ENCODE measurements around the gene SVIL.
"Not testable (repeated sequence)": the region's sequence is repeated elsewhere in the genome, so short reads cannot be mapped to it uniquely, and the experiment has no call there.

SVIL gene

DNA sequence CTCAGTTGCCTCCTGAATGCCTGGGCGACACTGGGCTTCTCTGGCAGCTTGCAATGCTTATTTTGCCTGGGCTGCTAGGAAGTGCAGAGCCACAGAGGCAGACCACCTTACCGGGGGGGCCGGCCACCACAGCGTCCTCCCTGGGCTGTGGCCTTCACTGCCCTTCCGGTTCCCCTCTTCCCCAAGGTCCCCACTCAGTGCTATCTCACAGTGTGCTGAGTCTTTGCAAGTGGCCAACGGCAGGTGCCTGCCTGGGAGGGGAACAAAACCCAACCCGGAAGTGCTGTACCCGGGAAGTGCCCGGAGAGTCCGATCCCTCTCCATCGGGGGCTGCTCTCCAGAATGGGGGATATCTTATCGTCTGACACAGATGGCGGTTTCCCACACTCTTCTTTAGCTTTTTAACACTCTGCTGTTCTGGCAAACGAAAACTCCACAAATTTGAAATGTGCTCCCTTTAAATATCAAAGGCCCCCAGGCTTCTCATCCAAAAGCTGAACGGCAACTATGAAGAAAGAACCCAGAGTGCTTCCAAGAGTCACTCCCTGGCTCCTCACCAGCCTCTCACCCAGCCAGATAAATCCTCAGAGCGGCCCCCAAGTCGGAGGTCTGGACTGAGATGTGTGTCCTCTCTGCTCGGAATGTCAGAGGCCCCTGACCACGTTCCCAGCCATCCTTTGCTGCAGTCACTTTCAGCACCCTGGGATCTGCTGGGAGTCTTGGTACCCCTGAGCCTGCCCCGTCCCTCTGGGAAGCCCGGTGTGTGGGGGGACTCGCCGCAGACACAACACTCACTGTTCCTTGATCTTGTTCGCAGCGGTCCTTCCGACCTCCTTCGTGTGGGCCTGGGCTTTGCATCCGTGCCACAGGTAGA is 165.1 kb downstream of the SVIL start:
- DNase-seq (ENCODE audit: low read depth) = no peak
- TF ChIP-seq CTCF (conservative IDR thresholded peaks at IDR 0.05; ENCODE audit: low read depth, low read length) = no peak
- no peak overlapping the region for H3K4me3 ChIP-seq (ENCODE audit: low read depth, low read length)

DNA sequence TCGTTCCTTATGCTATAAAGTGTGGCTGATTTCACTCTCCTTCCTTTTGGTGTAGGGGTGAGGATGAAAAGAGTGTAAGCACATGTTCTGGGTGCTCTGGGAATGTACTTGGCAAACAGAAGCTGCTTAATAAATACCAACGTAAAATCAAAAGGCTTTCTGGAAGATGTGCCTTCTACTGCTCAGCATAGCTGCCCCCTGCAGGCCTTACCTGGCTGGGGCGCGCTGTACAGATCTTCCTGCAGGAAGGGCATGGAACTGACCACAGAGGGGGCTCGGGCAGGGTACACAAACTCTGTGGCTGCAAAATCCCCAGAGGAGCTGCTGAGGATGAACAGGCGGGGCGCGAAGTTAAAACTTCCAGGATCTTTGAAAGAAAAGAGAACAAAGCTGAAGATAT is 169.4 kb downstream of the SVIL start:
- no peak for DNase-seq (ENCODE audit: low read depth)
- no peak overlapping the region for H3K4me3 ChIP-seq (ENCODE audit: low read depth, low read length)
- peak; percentile 25 for TF ChIP-seq CTCF (conservative IDR thresholded peaks at IDR 0.05; ENCODE audit: low read depth, low read length)

GRCh38 chr10:29464671-29465171 is 170.1 kb downstream of the SVIL start:
- DNase-seq (ENCODE audit: low read depth); H3K4me3 ChIP-seq (ENCODE audit: low read depth, low read length): not testable (repeated sequence)

DNA sequence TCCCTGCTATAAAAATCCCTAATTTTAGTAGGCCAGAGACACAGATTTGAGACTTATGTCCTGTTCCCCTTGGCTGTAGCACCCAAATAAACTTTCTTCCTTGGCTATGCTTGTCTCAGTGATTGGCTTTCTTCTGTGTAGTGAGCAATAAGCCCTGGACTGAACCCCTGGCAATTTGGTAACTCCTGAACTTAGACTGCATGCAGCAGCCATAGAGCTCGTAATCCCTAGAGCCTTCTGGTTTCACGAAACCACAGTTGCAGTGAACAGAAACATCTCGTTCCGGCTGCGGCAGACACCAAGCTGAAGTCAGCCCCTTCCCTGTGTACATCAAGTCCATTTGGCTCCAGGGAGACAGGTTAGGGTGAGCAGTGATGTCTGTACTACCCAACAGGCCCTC is 173.7 kb downstream of the SVIL start:
- DNase-seq (ENCODE audit: low read depth) = no peak
- no peak for TF ChIP-seq CTCF (conservative IDR thresholded peaks at IDR 0.05; ENCODE audit: low read depth, low read length)
- H3K4me3 ChIP-seq (ENCODE audit: low read depth, low read length) = no peak overlapping the region

DNA sequence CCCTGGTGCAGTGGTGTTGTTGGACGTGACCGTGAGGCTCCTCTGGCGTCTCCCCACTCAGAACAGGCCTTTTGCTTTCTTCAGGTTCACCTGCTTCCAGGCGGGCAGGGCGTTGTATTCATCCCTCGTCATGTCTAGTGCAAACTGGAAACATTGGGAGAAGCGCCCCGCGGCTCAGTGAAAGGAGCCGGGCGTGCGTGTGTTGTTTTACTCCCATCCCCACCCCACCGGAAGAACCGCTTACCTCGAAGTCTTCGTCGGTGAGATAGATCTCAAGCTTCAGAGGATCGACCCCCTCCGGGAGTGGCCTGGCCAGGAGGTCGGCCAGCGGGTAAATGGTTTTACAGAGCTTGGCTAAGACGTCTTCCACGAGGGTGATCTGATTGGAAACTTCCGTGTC is 176.6 kb downstream of the SVIL start:
- DNase-seq (ENCODE audit: low read depth); H3K4me3 ChIP-seq (ENCODE audit: low read depth, low read length): not testable (repeated sequence)

GRCh38 chr10:29455095-29455494 is 179.7 kb downstream of the SVIL start:
- H3K4me3 ChIP-seq (ENCODE audit: low read depth, low read length) = no peak overlapping the region
- TF ChIP-seq CTCF (conservative IDR thresholded peaks at IDR 0.05; ENCODE audit: low read depth, low read length) = no peak
- no peak for DNase-seq (ENCODE audit: low read depth)

- DNase-seq (ENCODE audit: low read depth) = no peak
- TF ChIP-seq CTCF (conservative IDR thresholded peaks at IDR 0.05; ENCODE audit: low read depth, low read length) = no peak
- H3K4me3 ChIP-seq (ENCODE audit: low read depth, low read length) = no peak overlapping the region
Measured at GRCh38 chr10:29454250-29454649, 180.5 kb downstream of the SVIL start.

GRCh38 chr10:29452546-29452945 is 182.2 kb downstream of the SVIL start:
- DNase-seq (ENCODE audit: low read depth) = no peak
- no peak overlapping the region for H3K4me3 ChIP-seq (ENCODE audit: low read depth, low read length)
- no peak for TF ChIP-seq CTCF (conservative IDR thresholded peaks at IDR 0.05; ENCODE audit: low read depth, low read length)
